GM19455 (cell line): ENCODE results near the gene ERCC3.
"Not testable (repeated sequence)": the region's sequence is repeated elsewhere in the genome, so short reads cannot be mapped to it uniquely, and the experiment has no call there.

Experiments
- ATAC-seq: cut with Tn5 transposase; IDR thresholded peaks from one replicate; pipeline ENCODE4 v1.9.1; 2021; ENCODE audit not compliant: unreplicated experiment

Gene ERCC3

DNA sequence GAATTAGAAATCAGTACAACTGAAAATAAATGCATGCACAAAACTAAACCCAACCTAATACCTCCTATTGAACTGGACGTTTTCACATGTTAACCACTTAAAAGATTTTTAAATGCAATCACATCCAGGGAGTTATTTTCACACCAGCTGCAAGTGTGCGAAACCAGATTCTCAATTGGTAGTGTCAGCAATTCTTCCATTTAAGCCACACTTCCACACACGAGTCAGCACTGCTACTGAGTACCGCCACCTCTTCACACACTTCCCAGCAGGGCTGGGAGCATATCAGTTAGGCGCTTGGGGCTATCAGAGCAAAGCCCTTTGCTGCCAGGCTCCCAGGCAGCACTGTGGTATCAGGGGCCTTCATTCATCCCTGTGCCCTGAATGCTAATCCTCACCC is 14.2 kb downstream of the ERCC3 start:
- ATAC-seq: no peak

DNA sequence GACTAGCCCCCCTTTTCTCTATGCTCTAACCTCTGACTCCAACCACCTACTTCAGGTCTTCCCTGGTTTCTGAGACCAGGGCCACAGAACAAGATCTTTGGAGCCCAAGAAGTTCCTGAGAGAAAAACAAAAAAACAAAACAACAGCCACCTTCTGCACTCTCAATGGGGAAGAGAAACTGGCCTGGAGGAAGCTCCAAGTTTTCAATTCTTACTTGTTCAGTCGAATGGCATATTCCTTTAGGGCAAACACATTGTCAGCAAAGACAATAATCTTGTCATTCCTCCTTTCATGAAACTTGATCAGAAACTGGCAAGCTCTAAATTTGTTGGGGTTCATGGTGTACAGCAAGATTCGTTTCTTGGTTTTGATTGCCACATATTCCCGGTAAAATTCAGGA is 15.0 kb downstream of the ERCC3 start:
- ATAC-seq: no peak

DNA sequence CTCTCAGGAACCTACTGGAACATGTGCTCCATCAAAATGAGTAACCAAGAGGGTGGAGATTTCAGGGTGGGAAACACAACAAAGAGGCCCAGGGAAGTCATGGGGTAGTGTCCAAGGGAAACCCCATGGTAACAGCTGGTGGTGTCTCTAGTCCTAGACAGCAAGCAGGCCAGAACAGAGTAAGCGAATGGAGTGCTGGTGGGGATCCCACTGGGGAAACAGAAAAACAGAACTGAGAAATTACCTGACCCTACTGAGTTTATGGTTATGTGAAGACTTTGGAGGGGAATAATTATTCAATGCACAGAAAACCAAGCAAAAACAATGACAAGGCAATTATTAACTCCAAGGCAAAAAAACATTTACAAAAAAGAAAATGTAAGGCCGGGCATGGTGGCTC is 16.9 kb downstream of the ERCC3 start:
- no peak for ATAC-seq

DNA sequence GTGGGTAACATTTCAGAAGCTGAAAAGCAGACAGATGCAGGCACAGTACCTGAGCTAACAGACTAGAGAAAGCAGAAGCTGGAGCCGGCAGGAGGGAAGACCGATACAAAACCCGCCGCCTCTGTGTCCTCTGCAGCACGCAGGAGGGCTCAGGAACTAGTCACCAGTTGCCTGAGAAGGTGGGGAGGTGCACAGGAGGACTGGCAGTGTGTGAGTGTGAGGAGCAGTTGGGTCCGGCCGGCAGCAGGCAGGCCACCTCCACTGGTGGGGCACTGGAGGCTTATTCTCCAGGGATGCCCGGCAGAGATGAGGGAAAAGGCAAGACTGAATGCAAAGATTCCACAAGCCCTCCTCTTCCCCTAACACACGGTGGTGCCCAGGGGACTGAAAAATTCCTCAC is 18.2 kb downstream of the ERCC3 start:
- no peak for ATAC-seq

DNA sequence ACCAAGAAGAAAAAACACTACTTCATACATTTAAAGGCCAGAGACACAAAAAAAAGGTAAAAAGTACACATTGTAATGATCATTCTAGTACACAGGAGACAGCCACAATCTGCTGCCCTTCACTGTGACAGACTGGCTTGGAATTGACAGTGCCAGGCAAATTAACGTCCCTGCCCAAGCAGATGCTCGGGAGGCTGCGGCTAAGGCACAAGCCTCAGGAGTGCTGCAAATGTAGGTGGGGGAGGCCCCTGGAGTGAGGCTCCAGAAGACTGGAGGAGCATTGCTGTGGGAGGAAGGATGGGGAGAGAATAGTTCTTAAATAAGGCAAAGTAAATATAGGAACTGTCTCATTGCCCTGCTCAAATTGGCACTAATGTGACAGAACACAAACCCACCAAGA is 18.6 kb downstream of the ERCC3 start:
- ATAC-seq: no peak

DNA sequence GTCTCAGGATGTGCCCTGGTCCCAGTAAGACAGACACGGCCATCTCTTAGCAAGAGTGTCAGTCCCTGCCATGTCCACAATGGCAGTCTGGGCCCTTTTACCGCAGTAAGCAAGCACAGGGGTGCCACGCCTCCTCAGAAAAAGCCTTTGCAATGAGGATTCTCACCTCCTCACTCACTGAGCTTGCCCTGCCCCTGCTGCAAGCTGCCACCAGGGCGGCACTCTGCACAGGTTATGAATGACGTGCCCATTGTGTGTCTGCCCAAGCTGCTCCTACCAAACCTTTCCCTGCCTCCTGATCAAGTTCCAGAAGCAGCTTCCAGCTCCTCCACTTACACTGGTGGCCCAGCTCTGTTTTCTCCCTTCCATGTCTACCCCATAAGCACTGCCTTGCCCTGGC is 23.3 kb downstream of the ERCC3 start:
- no peak for ATAC-seq

DNA sequence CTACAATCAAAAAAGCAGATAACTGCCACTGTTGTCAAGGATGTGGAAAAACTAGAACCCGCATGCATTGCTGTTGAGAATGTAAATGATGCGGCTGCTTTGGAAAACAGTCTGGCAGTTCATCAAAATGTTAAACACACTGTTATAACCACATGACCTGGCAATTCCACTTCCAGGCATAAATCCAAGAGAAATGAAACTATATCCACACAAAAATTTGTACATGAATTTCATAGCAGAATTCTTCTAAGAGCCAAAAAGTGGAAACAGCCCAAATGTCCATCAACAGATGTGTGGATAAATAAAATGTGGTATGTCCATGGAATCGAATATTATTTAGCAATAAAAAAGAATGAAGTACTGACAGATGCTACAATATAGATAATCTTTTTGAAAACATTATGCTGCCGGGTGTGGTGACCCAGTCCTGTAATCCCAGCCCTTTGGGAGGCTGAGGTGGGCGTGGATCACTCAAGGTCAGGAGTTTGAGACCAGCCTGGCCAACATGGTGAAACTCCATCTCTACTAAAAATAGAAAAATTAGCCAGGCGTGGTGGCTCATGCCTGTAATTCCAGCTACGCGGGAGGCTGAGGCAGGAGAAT is 32.0 kb downstream of the ERCC3 start:
- no peak for ATAC-seq

DNA sequence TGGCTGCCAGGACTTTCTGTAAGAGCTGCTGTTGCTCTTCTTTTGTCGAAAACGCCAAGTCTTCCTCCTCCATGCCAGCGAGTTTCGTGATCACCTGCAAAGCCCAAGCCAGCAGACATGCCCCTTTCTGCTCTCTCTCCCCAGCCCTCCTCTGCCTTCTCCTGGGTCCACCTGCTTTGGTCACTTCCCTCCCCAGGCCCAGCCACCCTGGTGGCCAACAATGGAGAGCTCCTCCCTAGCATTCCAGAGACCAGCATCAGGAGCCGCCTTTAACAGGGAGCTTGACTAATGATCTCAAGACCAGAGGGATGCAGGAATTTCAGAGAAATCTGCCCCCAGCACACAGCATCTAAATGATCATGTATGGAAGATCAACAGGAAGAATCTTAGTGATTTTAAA is 34.6 kb downstream of the ERCC3 start:
- ATAC-seq: no peak

DNA sequence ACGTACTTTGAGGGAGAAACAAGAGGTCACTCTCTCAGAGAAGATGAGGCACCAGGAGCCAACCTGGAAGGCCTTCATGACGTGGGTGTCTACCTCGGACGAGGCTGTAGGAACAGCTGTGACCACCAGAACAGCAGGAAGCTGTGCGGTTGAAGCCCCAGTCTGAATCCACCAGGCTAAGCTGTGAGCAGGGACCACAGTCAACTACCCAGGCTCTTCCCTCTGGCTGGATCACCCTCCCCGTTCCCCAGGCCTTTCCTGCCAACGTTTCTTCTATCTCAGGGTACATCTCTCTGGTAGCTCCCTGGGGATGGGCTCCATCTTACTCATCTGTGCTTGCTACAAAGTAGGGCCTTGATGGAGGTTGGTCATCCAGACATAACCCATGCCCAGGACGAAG is 37.1 kb downstream of the ERCC3 start:
- ATAC-seq: no peak

DNA sequence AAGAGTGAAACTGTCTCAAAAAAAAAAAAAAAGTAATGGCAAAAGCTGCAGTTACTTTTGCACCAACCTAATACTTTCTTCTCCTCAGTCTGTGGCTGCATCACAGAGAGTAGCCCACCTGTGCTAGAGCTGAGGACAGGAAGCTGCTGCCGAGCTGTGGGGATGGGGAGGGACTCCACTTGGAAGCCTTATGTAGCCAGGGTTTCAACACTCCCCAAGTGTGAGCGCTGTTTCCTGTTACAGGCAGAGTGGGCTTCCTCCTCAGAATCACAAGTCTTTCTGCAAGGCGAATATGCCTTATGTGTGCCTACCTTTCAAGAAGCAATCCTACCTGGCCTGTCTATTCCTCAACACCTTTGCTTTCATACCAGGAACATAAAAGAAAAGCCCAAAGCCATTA is 37.6 kb downstream of the ERCC3 start:
- ATAC-seq: no peak

DNA sequence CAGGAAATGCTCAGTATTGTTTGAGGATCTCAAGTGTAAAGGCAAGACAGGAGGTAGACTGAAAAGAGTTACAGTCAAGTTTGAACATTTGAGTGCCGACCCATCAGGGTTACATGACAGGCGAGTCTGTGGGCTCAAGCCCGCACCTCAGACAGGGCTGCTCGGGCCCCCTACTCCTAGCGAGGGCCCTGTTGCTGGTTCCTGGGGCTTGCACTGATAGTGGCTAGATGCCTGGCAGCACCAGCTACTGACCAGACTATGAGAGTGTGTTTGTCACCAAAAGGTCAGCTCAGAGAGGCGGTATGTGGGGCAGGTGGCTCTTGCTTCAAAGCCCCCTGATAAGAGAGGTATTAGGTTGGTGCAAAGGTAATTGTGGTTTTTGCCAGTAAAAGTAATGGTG is 38.2 kb downstream of the ERCC3 start:
- ATAC-seq: no peak

DNA sequence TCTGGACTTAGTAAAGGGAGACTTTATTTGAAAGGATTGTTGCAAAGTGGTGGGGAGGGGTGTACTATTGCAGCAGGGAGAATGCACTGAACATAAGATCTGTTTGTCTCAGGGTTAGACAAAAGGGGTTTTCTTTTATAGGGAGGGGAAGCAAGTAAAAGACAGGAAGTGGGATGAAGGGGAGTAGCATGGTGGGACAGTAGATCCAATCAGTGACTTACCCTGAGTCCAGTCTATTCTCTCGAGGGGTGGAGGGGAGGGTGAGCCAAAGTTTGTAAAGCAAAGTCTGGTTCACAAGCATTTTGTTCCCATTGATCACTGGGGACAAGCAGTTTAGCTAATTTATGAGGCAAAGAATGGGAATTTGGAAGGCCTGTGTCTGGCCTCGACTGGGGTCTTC is 38.8 kb downstream of the ERCC3 start:
- no peak for ATAC-seq

DNA sequence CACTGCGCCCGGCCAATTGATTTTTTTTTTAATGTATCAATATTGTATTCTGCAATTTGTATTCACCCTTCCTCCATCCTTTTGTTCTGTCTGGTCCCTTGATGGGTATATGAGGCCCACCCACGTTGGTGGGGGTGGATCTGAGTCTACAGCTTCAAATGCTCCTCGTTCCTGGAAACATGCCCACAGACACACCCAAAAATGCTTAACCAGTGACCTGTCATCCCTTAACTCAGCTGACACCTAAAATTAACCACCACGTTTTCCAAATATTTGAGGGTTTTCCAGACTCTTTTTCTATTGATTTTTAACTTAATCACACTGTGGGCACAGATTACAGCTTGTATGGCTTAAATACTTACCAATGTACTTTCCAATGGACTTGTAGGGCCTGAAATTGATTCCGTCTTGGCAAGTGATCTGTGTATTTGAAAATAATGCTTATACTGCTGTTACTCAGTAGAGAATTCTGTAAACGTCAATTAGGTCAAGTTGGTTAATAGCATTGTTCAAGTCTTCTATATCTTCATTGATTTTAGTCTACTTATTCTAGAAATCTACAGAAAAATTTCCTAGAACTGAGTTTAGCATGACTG is 39.5 kb downstream of the ERCC3 start:
- no peak for ATAC-seq

DNA sequence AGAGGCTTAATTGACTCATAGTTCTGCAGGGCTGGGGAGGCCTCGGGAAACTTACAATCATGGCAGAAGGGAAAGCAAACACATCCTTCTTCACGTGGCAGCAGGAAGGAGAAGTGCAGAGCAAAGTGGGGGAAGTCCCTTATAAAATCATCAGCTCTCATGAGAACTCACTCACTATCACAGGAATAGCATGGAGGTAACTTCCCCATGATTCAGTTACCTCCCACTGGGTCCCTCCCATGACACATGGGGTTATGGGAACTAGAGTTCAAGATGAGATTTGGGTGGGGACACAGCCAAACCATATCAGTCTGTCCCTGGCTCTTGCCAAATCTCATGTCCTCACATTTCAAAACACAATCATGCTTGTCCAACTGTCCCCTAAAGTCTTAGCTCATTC is 52.8 kb downstream of the ERCC3 start:
- not testable (repeated sequence) for ATAC-seq

DNA sequence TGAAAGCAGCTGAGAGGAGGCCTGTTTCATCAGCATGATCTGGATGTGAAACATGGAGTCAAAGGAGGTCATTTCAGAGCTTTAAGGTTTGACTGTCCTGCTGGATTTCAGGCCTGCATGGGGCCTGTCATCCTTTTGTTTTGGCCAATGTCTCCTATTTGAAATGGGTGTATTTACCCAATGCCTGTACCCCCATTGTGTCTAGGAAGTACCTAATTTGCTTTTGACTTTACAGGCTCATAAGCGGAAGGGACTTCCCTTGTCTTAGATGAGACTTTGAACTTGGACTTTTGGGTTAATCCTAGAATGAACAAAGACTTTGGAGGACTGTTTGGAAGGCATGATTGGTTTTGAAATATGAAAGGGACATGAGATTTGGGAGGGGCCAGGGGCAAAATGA is 54.5 kb downstream of the ERCC3 start:
- ATAC-seq: no peak

DNA sequence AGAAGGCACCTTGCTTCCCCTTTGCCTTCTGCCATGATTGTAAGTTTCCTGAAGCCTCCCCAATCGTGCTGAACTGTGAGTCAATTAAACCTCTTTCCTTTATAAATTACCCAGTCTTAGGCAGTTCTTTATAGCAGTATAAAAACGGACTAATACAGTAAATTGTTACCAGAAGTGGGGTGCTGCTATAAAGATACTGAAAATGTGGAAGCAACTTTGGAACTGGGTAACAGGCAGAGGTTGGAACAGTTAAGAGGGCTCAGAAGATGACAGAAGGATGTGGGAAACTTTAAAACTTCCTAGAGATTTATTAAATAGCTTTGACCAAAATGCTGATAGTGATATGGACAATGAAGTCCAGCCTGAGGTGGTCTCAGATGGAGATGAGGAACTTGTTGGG is 56.2 kb downstream of the ERCC3 start:
- ATAC-seq: not testable (repeated sequence)

DNA sequence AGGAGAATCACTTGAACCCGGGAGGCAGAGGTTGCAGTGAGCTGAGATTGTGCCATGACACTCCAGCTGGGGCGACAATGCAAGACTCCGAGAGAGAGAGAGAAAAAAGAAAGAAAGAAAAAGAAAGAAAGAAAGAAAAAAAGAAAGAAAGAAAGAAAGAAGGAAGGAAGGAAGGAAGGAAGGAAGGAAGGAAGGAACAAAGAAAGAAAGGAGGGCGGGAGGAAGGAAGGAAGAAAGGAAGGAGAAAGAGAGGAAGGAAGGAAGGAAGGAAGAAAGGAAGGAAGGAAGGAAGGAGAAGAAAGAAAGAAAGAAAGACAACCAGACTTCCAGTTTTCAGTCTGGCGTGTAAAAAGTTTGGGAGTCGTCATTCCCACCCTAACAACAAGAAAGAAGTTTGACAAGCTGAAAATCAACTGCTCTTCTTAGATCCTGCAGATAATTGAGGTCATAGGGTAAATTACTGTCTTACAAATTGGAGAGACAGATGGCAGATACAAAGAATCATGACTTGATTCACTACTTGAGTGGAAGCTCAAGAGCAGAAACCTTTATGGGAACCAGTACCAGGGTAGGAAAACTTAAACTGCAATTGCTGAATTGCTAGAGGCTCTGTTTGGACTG is 58.8 kb downstream of the ERCC3 start:
- ATAC-seq: no peak

DNA sequence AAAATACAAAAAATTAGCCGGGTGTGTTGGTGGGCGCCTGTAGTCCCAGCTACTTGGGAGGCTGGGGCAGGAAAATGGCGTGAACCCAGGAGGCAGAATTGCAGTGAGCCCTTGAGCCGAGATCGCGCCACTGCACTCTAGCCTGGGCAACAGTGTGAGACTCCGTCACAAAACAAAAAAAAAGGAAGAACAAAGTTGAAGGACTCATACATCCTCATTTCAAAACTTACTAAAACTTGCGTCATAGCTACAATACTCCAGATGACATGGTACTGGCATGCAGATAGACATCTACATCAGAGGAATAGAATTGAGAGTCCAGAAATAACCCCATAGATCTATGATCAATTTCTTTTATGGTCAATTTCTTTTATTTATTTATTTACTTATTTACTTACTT is 60.2 kb downstream of the ERCC3 start:
- no peak for ATAC-seq

DNA sequence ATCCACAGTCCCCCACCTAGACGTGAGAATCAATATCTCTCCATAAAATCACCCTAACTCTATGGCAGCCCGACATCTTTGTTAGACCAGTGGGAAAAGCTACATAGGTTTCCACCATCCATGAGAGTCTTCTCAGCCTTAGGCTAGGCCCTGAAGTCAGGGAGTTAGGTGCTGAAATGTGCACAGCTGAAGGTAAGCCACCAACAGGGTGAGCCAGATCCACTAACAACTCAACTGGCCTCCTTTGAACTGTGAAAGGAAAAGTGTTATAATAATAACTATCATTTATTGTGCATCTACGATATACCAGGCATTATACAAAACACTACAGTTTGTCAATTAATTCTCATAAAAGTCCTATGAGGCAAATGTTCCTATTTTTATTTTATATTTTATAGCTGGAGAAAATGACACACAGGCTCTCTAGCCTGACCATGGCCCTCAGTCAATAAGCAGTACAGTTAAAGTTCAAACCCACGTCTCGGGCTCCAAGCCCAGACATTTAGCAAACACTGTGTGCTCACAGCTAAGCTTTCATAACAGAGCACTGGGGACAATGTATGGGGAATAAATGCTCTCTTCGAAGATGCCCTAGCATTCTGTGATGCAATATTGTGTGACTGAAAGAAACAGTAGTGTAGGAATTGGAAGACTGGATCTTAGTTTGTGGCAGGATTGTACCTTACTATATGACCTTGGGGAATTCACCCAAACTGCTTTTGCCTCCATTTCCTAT is 62.6 kb downstream of the ERCC3 start:
- no peak for ATAC-seq

DNA sequence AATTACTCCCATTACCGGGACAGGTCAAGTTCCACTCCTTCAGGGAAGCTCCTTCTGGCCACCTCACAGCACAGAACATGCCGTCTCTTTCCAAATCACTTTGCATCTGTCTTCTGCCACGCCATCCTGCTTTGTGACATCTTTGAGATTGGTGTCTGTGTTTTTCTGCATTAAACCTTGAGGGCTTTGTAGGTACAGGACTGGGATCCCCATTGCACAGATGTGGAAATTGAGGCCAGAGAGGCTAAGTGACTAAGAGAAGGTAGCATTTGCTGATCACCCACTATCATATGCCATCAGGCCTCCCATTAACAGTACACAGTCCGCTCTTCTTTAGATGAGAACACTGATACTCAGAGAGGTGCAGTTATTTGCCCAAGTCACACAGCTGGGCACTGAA is 64.4 kb downstream of the ERCC3 start:
- no peak for ATAC-seq

DNA sequence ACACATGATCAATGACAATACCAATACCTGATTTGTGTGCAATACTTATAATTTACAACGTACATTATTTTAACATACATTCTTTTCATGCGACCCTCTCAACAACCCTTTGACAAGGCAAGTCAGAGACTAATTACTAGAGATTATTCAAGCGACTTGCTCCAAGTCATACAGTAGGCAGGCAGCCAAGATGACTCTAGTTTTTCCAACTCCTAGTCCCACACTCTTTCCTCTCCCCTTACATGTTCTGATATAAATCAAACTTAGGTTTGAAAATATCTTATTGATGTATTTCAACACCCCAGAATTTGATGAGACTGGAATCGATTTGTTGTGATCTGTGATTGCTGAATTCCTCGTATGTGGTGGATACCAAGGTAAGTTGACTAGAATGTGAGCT is 65.8 kb downstream of the ERCC3 start:
- no peak for ATAC-seq

DNA sequence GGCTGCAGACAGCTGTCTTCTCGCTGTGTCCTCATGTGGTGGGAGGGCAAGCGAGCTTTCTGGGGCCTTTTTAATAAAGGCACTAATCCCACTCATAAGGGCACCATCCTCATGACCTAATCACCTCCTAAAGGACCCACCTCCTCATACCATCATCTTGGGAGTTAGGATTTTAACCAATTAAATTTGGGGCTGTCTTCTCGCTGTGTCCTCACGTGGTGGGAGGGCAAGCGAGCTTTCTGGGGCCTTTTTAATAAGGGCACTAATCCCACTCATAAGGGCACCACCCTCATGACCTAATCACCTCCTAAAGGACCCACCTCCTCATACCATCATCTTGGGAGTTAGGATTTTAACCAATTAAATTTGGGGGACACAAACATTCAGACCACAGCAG is 66.7 kb downstream of the ERCC3 start:
- not testable (repeated sequence) for ATAC-seq
